ENCODE measurements around the gene GRM3.

GRM3 gene

DNA sequence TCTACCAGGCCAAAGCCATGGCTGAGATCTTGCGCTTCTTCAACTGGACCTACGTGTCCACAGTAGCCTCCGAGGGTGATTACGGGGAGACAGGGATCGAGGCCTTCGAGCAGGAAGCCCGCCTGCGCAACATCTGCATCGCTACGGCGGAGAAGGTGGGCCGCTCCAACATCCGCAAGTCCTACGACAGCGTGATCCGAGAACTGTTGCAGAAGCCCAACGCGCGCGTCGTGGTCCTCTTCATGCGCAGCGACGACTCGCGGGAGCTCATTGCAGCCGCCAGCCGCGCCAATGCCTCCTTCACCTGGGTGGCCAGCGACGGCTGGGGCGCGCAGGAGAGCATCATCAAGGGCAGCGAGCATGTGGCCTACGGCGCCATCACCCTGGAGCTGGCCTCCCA, 142.7 kb downstream of the GRM3 start:
- Histone ChIP-seq H3K9me3 (ENCODE audit: low read depth, low read length) (no peaks in the 10 kb centered on the region), H3K27ac (no peak overlapping the region), H3K9ac (ENCODE audit: insufficient read length) (no peak overlapping the region), H3K36me3 (ENCODE audit: insufficient read depth, low read length) (no peaks in the 10 kb centered on the region), H3K4me3 (no peak overlapping the region)
- no peak for TF ChIP-seq EZH2 (IDR thresholded peaks at IDR 0.05)
- TF ChIP-seq FOXP2 (optimal IDR thresholded peaks at IDR 0.05; ENCODE audit: control extremely low read depth, extremely low read length, insufficient read depth): no peak
- TF ChIP-seq POLR2AphosphoS5 (IDR thresholded peaks at IDR 0.05; ENCODE audit: borderline replicate concordance, low read depth, low read length): no peak
- DNase-seq (ENCODE audit: low read depth, low spot score): no peak

GRCh38 chr7:86788948-86789347, 145.2 kb downstream of the GRM3 start:
- no peak for DNase-seq (ENCODE audit: low read depth, low spot score)
- Histone ChIP-seq H3K4me3 (no peak overlapping the region), H3K9me3 (ENCODE audit: low read depth, low read length) (no peaks in the 10 kb centered on the region), H3K27ac (no peak overlapping the region), H3K9ac (ENCODE audit: insufficient read length) (no peak overlapping the region), H3K36me3 (ENCODE audit: insufficient read depth, low read length) (no peaks in the 10 kb centered on the region)
- TF ChIP-seq FOXP2 (optimal IDR thresholded peaks at IDR 0.05; ENCODE audit: control extremely low read depth, extremely low read length, insufficient read depth) (no peak), POLR2AphosphoS5 (IDR thresholded peaks at IDR 0.05; ENCODE audit: borderline replicate concordance, low read depth, low read length) (no peak), EZH2 (IDR thresholded peaks at IDR 0.05) (no peak)

DNA sequence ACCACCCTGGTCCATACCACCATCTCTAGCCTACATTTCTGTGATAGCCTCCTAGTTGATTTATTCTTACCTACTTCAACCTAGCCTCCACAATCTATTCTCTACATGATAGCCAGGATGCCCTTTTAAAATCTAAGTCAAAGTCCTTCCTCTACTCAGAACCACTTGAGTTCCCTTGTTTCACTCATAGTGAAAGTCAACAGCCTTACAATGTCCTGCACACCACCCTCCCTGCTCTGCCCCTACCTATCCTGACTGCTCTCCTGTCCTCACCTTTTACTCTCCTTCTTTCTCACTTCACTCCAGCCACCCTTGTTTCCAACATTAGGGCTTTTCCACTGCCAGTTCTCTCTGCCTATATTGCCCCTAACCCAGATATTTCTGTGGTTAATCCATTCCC, 146.7 kb downstream of the GRM3 start:
- H3K4me3 ChIP-seq: no peak overlapping the region
- DNase-seq (ENCODE audit: low read depth, low spot score): no peak

GRCh38 chr7:86792260-86792659, 148.6 kb downstream of the GRM3 start:
- no peaks in the 10 kb centered on the region for H3K36me3 ChIP-seq (ENCODE audit: insufficient read depth, low read length)
- H3K27ac ChIP-seq: no peak overlapping the region
- H3K9me3 ChIP-seq (ENCODE audit: low read depth, low read length): no peaks in the 10 kb centered on the region
- H3K4me3 ChIP-seq: no peak overlapping the region
- TF ChIP-seq EZH2 (IDR thresholded peaks at IDR 0.05) (no peak), FOXP2 (optimal IDR thresholded peaks at IDR 0.05; ENCODE audit: control extremely low read depth, extremely low read length, insufficient read depth) (no peak), POLR2AphosphoS5 (IDR thresholded peaks at IDR 0.05; ENCODE audit: borderline replicate concordance, low read depth, low read length) (no peak)
- no peak for DNase-seq (ENCODE audit: low read depth, low spot score)
- H3K9ac ChIP-seq (ENCODE audit: insufficient read length): no peak overlapping the region

More for the DNA sequence above, 146.7 kb downstream of the GRM3 start:
- H3K9me3 ChIP-seq (ENCODE audit: low read depth, low read length): no peaks in the 10 kb centered on the region
- no peak overlapping the region for H3K27ac ChIP-seq
- TF ChIP-seq EZH2 (IDR thresholded peaks at IDR 0.05): no peak
- no peak for TF ChIP-seq POLR2AphosphoS5 (IDR thresholded peaks at IDR 0.05; ENCODE audit: borderline replicate concordance, low read depth, low read length)
- TF ChIP-seq FOXP2 (optimal IDR thresholded peaks at IDR 0.05; ENCODE audit: control extremely low read depth, extremely low read length, insufficient read depth): no peak
- no peaks in the 10 kb centered on the region for H3K36me3 ChIP-seq (ENCODE audit: insufficient read depth, low read length)
- H3K9ac ChIP-seq (ENCODE audit: insufficient read length): no peak overlapping the region

DNA sequence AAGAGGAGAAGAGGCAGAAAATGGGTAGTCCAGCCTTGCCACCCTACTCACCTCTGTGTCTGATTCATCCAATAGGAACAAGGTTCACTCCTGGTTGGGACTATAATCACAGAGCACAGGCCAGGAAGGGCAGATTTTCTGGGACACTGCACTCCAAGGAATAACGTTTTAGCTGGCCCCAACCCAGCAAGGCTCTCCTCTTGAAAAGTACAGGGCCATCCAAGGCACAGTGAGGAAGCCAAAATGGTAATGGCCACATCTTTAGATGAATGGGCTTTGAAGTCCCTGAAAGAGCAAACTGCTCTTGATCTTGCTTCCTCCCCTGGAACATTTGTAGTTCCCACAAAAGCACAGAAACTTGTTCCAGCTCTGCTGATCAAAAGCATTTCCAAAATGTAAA, 149.4 kb downstream of the GRM3 start:
- Histone ChIP-seq H3K36me3 (ENCODE audit: insufficient read depth, low read length) (no peaks in the 10 kb centered on the region), H3K9ac (ENCODE audit: insufficient read length) (no peak overlapping the region), H3K9me3 (ENCODE audit: low read depth, low read length) (no peaks in the 10 kb centered on the region), H3K27ac (no peak overlapping the region), H3K4me3 (no peak overlapping the region)
- no peak for TF ChIP-seq FOXP2 (optimal IDR thresholded peaks at IDR 0.05; ENCODE audit: control extremely low read depth, extremely low read length, insufficient read depth)
- no peak for DNase-seq (ENCODE audit: low read depth, low spot score)

- no peak for DNase-seq (ENCODE audit: low read depth, low spot score)
- Histone ChIP-seq H3K9me3 (ENCODE audit: low read depth, low read length) (no peaks in the 10 kb centered on the region), H3K4me3 (no peak overlapping the region), H3K36me3 (ENCODE audit: insufficient read depth, low read length) (no peaks in the 10 kb centered on the region), H3K9ac (ENCODE audit: insufficient read length) (no peak overlapping the region), H3K27ac (no peak overlapping the region)
- TF ChIP-seq EZH2 (IDR thresholded peaks at IDR 0.05): no peak
- no peak for TF ChIP-seq POLR2AphosphoS5 (IDR thresholded peaks at IDR 0.05; ENCODE audit: borderline replicate concordance, low read depth, low read length)
- no peak for TF ChIP-seq FOXP2 (optimal IDR thresholded peaks at IDR 0.05; ENCODE audit: control extremely low read depth, extremely low read length, insufficient read depth)
These were observed 171.1 kb downstream of the GRM3 start for GRCh38 chr7:86814661-86815379.

DNA sequence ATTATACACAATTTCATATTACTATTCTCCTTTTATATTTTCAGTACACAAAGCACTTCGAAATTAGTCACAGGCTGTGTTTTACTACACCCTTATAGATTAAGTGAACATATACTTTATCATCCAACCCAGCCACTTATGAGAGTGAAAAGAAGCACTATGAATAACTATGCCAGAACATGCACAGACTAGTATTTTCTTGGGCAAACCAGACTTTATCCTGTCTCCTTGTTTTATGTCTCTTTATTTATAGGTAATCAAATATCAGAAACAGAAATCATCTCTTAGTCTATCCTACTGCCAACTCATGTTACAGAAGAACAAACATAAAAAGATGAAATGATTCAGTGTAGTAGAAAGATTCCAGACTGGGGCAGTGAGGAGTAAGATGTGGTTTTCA, 171.8 kb downstream of the GRM3 start:
- DNase-seq (ENCODE audit: low read depth, low spot score): no peak
- no peak overlapping the region for H3K27ac ChIP-seq
- TF ChIP-seq POLR2AphosphoS5 (IDR thresholded peaks at IDR 0.05; ENCODE audit: borderline replicate concordance, low read depth, low read length) (no peak), FOXP2 (optimal IDR thresholded peaks at IDR 0.05; ENCODE audit: control extremely low read depth, extremely low read length, insufficient read depth) (no peak), EZH2 (IDR thresholded peaks at IDR 0.05) (no peak)

GRCh38 chr7:86818903-86819302, 175.2 kb downstream of the GRM3 start:
- Histone ChIP-seq H3K27ac (no peak overlapping the region), H3K36me3 (ENCODE audit: insufficient read depth, low read length) (no peaks in the 10 kb centered on the region), H3K9me3 (ENCODE audit: low read depth, low read length) (no peaks in the 10 kb centered on the region), H3K4me3 (no peak overlapping the region), H3K9ac (ENCODE audit: insufficient read length) (no peak overlapping the region)
- TF ChIP-seq FOXP2 (optimal IDR thresholded peaks at IDR 0.05; ENCODE audit: control extremely low read depth, extremely low read length, insufficient read depth) (no peak), POLR2AphosphoS5 (IDR thresholded peaks at IDR 0.05; ENCODE audit: borderline replicate concordance, low read depth, low read length) (no peak), EZH2 (IDR thresholded peaks at IDR 0.05) (no peak)
- DNase-seq (ENCODE audit: low read depth, low spot score): no peak

More for the DNA sequence above, 171.8 kb downstream of the GRM3 start:
- no peak overlapping the region for H3K4me3 ChIP-seq
- no peaks in the 10 kb centered on the region for H3K36me3 ChIP-seq (ENCODE audit: insufficient read depth, low read length)
- H3K9ac ChIP-seq (ENCODE audit: insufficient read length): no peak overlapping the region
- no peaks in the 10 kb centered on the region for H3K9me3 ChIP-seq (ENCODE audit: low read depth, low read length)

- Histone ChIP-seq H3K9me3 (ENCODE audit: low read depth, low read length) (no peaks in the 10 kb centered on the region), H3K4me3 (no peak overlapping the region), H3K27ac (no peak overlapping the region), H3K9ac (ENCODE audit: insufficient read length) (no peak overlapping the region), H3K36me3 (ENCODE audit: insufficient read depth, low read length) (no peaks in the 10 kb centered on the region)
- no peak for DNase-seq (ENCODE audit: low read depth, low spot score)
- TF ChIP-seq POLR2AphosphoS5 (IDR thresholded peaks at IDR 0.05; ENCODE audit: borderline replicate concordance, low read depth, low read length) (no peak), FOXP2 (optimal IDR thresholded peaks at IDR 0.05; ENCODE audit: control extremely low read depth, extremely low read length, insufficient read depth) (no peak)
These were observed 180.1 kb downstream of the GRM3 start for GRCh38 chr7:86823769-86824168.

Data from SK-N-MC (cell line).